PC-3 (cell line): Measurements from ENCODE around the gene GATAD2A. TPM values are rescaled to one million over a fixed set of nuclear protein-coding genes. Genes with fewer than 3 reads are reported as not detected.

Experiments
- ATAC-seq: fragments of 200-7000 bp; cut with Tn5 transposase; 2 replicates; pipeline ENCODE4 v1.9.1; 2020; ENCODE audit warnings: mild to moderate bottlenecking, moderate library complexity
- BruUV-seq: library from RNA; stranded (reverse); fragments of 400-500 nt; replicated peaks from 2 replicates; lab custom pipeline; 2021; lab: Mats Ljungman, UMichigan
- CTCF ChIA-PET: fragments of 300-600 bp; sonication (Branson Sonifier 250); formaldehyde crosslinking; loops from one replicate; lab custom pipeline; 2022; ENCODE audit warnings: antibody characterized with exemption; lab: Charles Lee
- POLR2A ChIA-PET: fragments of 300-600 bp; sonication (Branson Sonifier 250); formaldehyde crosslinking; loops from one replicate; lab custom pipeline; 2022; ENCODE audit warnings: antibody characterized with exemption; ENCODE audit not compliant: unreplicated experiment; lab: Charles Lee
- DNase-seq: peaks from one replicate; pipeline ENCODE4 v3.0.0-alpha.2; 2015
- H2AFZ ChIP-seq: fragments of 300-600 bp; sonication (generic); 2 replicates; pipeline ENCODE4 v1.6.0; 2016; ENCODE audit warnings: antibody characterized with exemption, low read length
- H3F3A ChIP-seq: fragments of 300-600 bp; sonication (generic); one replicate; pipeline ENCODE4 v1.6.0; 2017; ENCODE audit warnings: antibody characterized with exemption, low read length, control low read depth, mild to moderate bottlenecking; ENCODE audit not compliant: unreplicated experiment
- H3K27ac ChIP-seq: fragments of 300-600 bp; sonication (generic); 2 replicates; pipeline ENCODE4 v1.5.1; 2016; ENCODE audit warnings: mild to moderate bottlenecking, low read length
- H3K27me3 ChIP-seq: fragments of 300-600 bp; sonication (generic); 2 replicates; pipeline ENCODE4 v1.6.1; 2016; ENCODE audit warnings: low read length, mixed read lengths
- H3K36me3 ChIP-seq: fragments of 300-600 bp; sonication (generic); 2 replicates; pipeline ENCODE4 v1.6.1; 2016; ENCODE audit warnings: low read depth, mixed run types, low read length, mixed read lengths
- H3K4me1 ChIP-seq: fragments of 300-600 bp; sonication (generic); 2 replicates; pipeline ENCODE4 v1.5.1; 2016; ENCODE audit warnings: low read length; ENCODE audit not compliant: insufficient read depth
- H3K4me2 ChIP-seq: fragments of 300-600 bp; sonication (generic); 2 replicates; pipeline ENCODE4 v1.6.0; 2016; ENCODE audit warnings: low read length
- H3K4me3 ChIP-seq: fragments of 300-600 bp; sonication (generic); 2 replicates; pipeline ENCODE4 v1.5.1; 2016; ENCODE audit warnings: mild to moderate bottlenecking, low read length, mixed read lengths
- H3K79me2 ChIP-seq: fragments of 300-600 bp; sonication (generic); 2 replicates; pipeline ENCODE4 v1.6.1; 2017; ENCODE audit warnings: low read length, mixed read lengths
- H3K9ac ChIP-seq: fragments of 300-600 bp; sonication (generic); 2 replicates; pipeline ENCODE4 v1.6.0; 2016; ENCODE audit warnings: mild to moderate bottlenecking, low read length
- H3K9me2 ChIP-seq: fragments of 300-600 bp; sonication (generic); replicated peaks from 2 replicates; pipeline ENCODE4 v1.6.1; 2016; ENCODE audit warnings: mixed run types, low read length, mixed read lengths
- H3K9me3 ChIP-seq: fragments of 300-600 bp; sonication (generic); 2 replicates; pipeline ENCODE4 v1.6.1; 2016; ENCODE audit warnings: low read length, mixed read lengths
- H4K20me1 ChIP-seq: fragments of 300-600 bp; sonication (generic); 2 replicates; pipeline ENCODE4 v1.6.1; 2016; ENCODE audit warnings: low read length, mixed read lengths
- CTCF ChIP-seq: fragments of 300-600 bp; sonication (generic); conservative IDR thresholded peaks from 2 replicates; pipeline ENCODE4 v1.5.1; 2017; ENCODE audit warnings: antibody characterized with exemption, low read depth, mild to moderate bottlenecking, low read length
- EZH2 ChIP-seq: fragments of 300-600 bp; sonication (generic); IDR thresholded peaks from one replicate; pipeline ENCODE4 v1.6.1; 2017; ENCODE audit warnings: antibody characterized with exemption, mild to moderate bottlenecking, low read length; ENCODE audit not compliant: unreplicated experiment
- EZH2phosphoT487 ChIP-seq: fragments of 300-600 bp; sonication (generic); IDR thresholded peaks from 2 replicates; pipeline ENCODE4 v1.6.1; 2018; ENCODE audit warnings: mild to moderate bottlenecking, antibody characterized with exemption, low read length, borderline replicate concordance
- intact Hi-C: fragments of 100-400 bp; cut with micrococcal nuclease; formaldehyde crosslinking; loops from 2 replicates; pipeline ENCODE4 v1.9.0; 2023
- total RNA-seq: library from RNA; depleted of rRNA; stranded (reverse); fragments of >200 nt; gene quantifications from 2 replicates; pipeline ENCODE4 v1.2.3, GENCODE V29; 2014

The GATAD2A gene
- total RNA-seq, 1 experiment from 2014 or later: 104 TPM

- no peak overlapping the region for H3K4me2 ChIP-seq
- ChIA-PET CTCF (no interaction called here), POLR2A (no interaction called here)
- no peaks in the 10 kb centered on the region for H3K9me3 ChIP-seq
- intact Hi-C loops: no loop called here
- no peaks in the 10 kb centered on the region for H3K4me1 ChIP-seq
- DNase-seq (no peak), ATAC-seq (no peak)
- H4K20me1 ChIP-seq: peaks cover 62% of the 10 kb centered on the region
- no peaks in the 10 kb centered on the region for H3K9me2 ChIP-seq
- BruUV-seq: no TSS peak
- TF ChIP-seq CTCF: no peak
- no peak for TF ChIP-seq EZH2
- TF ChIP-seq EZH2phosphoT487: no peak
- no peak overlapping the region for H3K4me3 ChIP-seq
- H3K36me3 ChIP-seq: no peaks in the 10 kb centered on the region; the same call in 1 of the 2 replicates
- H3K9ac ChIP-seq: no peak overlapping the region
- no peaks in the 10 kb centered on the region for H3F3A ChIP-seq
- H3K27me3 ChIP-seq: no peaks in the 10 kb centered on the region
- no peak overlapping the region for H2AFZ ChIP-seq
- peaks cover 100% of the 10 kb centered on the region for H3K79me2 ChIP-seq
- no peak overlapping the region for H3K27ac ChIP-seq
Measured at GRCh38 chr19:19426216-19426615, 20.7 kb downstream of the GATAD2A start.

GRCh38 chr19:19426799-19427198 lies 21.3 kb downstream of the GATAD2A start:
- no peaks in the 10 kb centered on the region; the same call in 1 of the 2 replicates for H3K36me3 ChIP-seq
- no peak overlapping the region for H3K4me3 ChIP-seq
- H3K4me1 ChIP-seq: no peaks in the 10 kb centered on the region
- DNase-seq (no peak), ATAC-seq (no peak)
- POLR2A ChIA-PET: no interaction called here
- no peaks in the 10 kb centered on the region for H3K9me2 ChIP-seq
- intact Hi-C loops: no loop called here
- peaks cover 99% of the 10 kb centered on the region for H3K79me2 ChIP-seq
- H3F3A ChIP-seq: no peaks in the 10 kb centered on the region
- no peak overlapping the region for H3K4me2 ChIP-seq
- H3K27ac ChIP-seq: no peak overlapping the region
- BruUV-seq: no TSS peak
- CTCF ChIA-PET: no interaction called here
- TF ChIP-seq EZH2 (no peak), EZH2phosphoT487 (no peak), CTCF (no peak)
- peaks cover 56% of the 10 kb centered on the region for H4K20me1 ChIP-seq
- H3K27me3 ChIP-seq: no peaks in the 10 kb centered on the region
- no peak overlapping the region for H2AFZ ChIP-seq
- no peak overlapping the region for H3K9ac ChIP-seq
- no peaks in the 10 kb centered on the region for H3K9me3 ChIP-seq

GRCh38 chr19:19427302-19427701 lies 21.8 kb downstream of the GATAD2A start:
- H3K4me3 ChIP-seq: no peak overlapping the region
- no peaks in the 10 kb centered on the region for H3K9me3 ChIP-seq
- no peak for TF ChIP-seq EZH2
- no peak for TF ChIP-seq CTCF
- no peak for TF ChIP-seq EZH2phosphoT487
- H3K4me2 ChIP-seq: no peak overlapping the region
- BruUV-seq: no TSS peak
- H3K4me1 ChIP-seq: no peaks in the 10 kb centered on the region
- H4K20me1 ChIP-seq: peaks cover 51% of the 10 kb centered on the region
- peaks cover 99% of the 10 kb centered on the region for H3K79me2 ChIP-seq
- H2AFZ ChIP-seq: no peak overlapping the region
- ATAC-seq (no peak), DNase-seq (no peak)
- no peaks in the 10 kb centered on the region for H3K27me3 ChIP-seq
- H3K36me3 ChIP-seq: no peaks in the 10 kb centered on the region; the same call in 1 of the 2 replicates
- CTCF ChIA-PET: no interaction called here
- POLR2A ChIA-PET: no interaction called here
- H3K9ac ChIP-seq: no peak overlapping the region
- no peaks in the 10 kb centered on the region for H3K9me2 ChIP-seq
- no peak overlapping the region for H3K27ac ChIP-seq
- intact Hi-C loops: no loop called here
- no peaks in the 10 kb centered on the region for H3F3A ChIP-seq
